OCI-LY3 (cell line): Measurements from ENCODE around the gene RBM17.

ENCODE experiments used
- EZH2phosphoT487 ChIP-seq: fragments of 200-600 bp; shearing (Covaris generic); IDR thresholded peaks from 2 replicates; pipeline ENCODE4 v1.6.1; 2018; ENCODE audit warnings: antibody characterized with exemption, mixed run types, low read depth
- TF ChIP-seq, protein P1 (sequence below): fragments of 200-600, 300-600 bp; sonication (generic); IDR thresholded peaks from 2 replicates; pipeline ENCODE4 v1.5.1; 2014; ENCODE audit warnings: antibody characterized with exemption, low read length, low read depth

DNA sequence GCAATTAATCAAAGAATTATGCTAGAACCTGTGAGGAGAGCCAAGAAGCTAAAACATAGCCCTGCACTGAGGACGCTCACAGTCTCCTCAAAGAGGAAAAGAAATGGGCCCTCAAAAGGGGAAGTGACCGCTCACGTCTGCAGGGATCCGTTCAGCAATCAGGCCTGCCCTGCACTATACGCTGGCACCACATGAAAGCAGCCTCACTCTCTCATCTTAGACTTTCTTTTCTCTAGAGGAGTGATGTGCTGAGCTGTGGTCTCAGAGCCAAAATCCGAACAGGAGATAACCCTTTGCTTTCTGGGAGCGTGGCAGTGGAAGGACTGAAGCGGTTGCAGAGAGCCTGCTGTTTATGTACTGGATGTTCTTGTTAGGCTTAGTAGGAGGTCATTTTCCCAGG, 20.4 kb upstream of the RBM17 start:
- TF ChIP-seq, protein P1, sequence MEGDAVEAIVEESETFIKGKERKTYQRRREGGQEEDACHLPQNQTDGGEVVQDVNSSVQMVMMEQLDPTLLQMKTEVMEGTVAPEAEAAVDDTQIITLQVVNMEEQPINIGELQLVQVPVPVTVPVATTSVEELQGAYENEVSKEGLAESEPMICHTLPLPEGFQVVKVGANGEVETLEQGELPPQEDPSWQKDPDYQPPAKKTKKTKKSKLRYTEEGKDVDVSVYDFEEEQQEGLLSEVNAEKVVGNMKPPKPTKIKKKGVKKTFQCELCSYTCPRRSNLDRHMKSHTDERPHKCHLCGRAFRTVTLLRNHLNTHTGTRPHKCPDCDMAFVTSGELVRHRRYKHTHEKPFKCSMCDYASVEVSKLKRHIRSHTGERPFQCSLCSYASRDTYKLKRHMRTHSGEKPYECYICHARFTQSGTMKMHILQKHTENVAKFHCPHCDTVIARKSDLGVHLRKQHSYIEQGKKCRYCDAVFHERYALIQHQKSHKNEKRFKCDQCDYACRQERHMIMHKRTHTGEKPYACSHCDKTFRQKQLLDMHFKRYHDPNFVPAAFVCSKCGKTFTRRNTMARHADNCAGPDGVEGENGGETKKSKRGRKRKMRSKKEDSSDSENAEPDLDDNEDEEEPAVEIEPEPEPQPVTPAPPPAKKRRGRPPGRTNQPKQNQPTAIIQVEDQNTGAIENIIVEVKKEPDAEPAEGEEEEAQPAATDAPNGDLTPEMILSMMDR, result no peak
- no peak for TF ChIP-seq EZH2phosphoT487
